ENCODE measurements around the gene HIGD1A.
"Not testable (repeated sequence)": the region's sequence is repeated elsewhere in the genome, so short reads cannot be mapped to it uniquely, and the experiment has no call there.

Gene HIGD1A

DNA sequence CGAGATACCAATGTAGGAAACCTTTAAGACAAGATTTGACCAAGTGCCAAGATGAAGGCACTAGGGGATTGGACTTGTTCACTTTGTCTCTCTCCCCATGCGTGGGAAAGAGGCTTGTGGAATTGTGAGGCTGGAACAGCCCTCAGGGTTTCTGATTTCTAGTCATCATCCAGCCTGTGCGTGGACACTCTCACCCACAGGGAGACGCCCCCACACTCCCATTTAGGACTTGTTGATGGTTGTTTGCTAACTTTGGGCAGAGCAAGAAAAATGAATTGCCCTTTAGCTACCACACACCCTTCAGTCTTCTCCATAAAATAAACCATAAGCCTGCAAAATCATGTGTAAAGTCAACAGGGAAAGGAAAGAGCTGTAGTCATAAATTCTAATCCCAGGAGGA, 23.4 kb upstream of the HIGD1A start:
- no peak for DNase-seq

DNA sequence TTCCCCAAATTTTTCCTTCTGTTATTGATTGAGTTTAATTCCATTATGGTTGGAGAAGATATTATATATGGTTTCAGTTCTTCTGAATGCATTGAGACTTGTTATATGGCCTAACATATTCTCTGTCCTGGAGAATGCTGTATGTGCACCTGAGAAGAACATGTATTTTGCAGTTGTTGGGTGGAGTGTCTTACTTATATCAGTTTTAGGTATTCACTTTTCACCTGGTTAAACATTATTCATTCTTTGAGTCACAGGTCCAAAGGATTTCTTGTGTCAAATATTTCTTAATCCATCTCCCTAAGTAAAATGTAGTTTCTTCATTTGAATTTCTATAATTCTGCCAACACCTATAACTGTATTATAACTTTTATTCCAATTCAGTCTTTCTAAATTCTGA, 22.7 kb upstream of the HIGD1A start:
- no peak for DNase-seq

DNA sequence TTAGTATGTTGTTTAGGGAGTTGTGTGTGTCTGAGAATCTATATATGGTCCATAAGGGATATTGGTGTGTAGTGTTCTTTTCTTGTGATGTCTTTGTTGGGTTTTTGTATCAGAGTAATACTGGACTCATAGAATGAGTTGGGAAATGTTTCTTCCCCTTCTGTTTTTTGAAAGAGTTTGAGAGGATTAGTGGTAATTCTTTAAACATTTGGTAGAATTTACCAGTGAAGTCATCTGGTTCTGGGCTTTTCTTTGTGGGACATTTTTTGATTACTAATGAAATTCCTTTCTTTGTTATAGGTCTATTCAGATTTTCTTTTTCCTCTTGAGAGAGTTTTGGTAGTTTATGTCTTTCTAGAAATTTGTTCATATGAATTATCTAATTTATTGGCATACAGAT, 21.9 kb upstream of the HIGD1A start:
- DNase-seq: no peak

DNA sequence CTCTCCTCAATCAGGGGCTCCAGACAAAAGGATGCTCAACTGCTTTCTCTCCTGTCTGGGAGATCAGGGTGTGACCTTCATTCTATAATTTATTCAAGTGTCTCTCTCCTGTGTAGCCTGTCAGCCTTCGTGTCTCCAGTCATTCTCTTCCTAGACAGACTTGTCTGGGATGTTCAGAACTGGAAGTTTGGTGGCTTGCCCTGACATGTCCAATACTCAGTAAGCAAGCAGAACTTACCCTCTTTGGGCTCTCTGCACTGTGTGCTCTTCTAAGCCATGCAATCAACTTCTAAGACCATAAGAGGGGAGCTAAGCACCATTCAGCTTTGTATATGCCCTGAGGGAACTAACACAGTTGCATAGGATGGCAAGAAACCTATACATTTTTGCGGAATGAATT, 19.1 kb upstream of the HIGD1A start:
- DNase-seq: no peak

DNA sequence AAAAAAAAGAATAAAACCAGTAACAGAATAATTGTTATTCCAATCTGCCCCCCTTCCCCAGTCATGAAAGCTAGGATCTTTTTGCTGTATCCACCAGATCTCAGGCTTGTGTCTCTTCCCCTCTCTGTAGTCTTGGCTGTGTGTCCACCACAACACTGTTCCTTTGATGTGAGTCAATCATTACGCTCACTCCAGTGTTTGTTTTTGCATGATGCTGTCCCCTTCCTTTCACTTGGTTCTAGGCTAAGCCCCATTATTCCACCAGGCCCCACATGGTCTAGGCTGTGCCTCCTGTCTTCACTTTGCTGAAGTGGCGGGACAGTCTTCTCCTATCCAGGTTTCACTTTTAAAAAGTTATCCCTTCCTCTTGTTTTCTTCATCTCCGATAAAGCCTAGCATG, 18.5 kb upstream of the HIGD1A start:
- DNase-seq: no peak

DNA sequence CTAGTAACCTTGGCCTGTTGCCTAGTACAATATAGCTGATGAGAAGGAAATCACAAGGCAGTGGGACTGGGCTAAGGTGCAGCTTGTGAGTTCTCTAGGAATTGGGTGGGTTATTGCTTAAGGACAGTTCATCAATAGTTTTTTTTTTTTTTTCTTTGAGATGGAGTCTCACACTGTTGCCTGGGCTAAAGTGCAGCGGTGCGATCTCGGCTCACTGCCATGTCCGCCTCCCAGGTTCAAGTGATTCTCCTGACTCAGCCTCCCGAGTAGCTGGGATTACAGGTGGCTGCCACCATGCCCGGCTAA, 16.4 kb upstream of the HIGD1A start:
- DNase-seq: no peak

DNA sequence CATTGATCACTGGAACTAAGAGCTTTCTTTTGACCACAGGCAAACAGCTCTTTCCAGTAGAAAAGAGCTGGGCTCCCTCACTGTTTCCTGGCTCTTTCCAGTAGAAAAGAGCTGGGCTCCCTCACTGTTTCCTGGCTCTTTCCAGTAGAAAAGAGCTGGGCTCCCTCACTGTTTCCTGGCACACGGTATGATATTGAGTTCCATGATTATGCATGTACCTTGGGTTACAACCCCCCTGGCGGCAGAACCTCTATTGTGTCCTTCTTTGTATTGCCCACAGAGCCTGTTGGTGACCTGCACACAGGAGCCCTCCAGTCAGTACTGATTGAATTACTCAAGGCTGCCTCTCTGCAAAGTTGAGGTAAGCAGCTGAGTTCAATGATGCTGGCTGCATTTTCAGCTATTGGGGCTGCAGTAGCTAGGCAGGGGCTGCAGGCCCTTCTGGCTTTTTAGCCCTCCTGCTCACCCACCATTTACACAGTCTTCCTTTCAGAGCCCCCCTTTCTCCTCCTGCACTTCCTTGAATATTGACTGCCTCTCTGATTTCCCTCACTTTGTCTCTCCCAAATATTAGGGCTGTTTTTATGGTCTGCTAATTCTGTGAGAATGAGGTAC, 15.2 kb upstream of the HIGD1A start:
- no peak for DNase-seq

DNA sequence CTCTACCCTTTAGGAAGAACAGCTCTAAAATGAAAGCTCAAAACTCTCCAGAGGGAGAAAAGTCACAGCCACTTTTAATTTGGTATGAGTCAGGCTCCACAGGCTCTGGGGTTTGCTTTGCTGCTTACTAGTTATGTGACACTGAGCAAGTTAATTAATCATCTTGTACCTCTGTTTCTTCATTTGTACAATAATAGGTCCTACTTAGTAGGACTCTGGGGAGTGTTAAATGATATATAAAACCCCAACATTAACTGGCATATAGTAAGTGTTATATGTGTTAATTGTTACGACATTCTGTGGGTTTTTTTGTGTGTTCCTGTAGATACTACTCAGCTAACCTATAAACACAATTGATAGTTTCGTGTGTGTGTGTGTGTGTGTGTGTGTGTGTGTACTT, 11.5 kb upstream of the HIGD1A start:
- DNase-seq: no peak

DNA sequence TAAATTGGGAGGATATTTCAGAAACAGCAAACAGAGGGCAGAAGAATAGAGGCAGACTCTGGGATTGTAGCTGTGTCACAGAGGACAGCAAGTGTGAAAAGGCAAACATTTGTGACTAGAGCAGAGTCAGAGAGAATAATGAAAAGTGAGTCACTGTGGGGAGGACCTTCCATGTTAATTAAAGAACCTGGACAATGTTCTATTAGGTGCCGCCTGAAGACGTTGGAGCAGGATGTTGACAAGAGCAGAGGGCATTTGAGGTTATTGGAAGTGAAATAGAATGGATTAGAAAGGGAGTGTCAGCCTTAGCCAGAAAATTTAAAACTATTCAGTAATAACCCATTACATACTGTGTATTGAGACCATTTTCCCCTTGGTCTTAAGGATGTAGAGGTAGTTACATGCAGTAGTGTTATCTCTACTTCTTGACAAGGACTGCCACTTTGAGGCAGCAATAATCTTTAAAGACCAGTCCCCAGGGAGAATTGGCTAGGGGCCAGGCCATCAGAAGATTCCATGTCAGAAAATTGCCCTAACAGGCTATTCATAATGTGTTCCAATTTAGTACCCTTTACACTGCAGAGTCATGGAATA, 10.7 kb upstream of the HIGD1A start:
- DNase-seq: no peak

DNA sequence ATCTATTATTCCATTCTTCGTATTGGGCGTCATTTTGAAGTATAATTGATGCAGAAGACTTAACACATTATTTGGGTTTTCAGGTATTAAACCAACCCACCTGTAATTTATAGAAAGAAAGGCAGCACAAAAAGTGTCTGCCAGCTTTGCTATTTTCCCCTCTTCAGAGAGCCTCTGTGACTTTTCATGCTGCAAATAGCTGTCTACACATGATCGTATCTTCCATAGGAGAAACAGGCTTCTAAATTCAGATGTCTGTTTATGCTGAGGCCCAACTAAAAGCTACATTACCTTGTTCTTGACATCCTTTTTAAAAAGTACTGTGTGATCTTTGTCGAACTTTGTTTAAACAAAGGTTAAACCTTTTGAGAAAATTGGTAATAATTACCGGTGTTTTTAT, 10.0 kb upstream of the HIGD1A start:
- DNase-seq: no peak

DNA sequence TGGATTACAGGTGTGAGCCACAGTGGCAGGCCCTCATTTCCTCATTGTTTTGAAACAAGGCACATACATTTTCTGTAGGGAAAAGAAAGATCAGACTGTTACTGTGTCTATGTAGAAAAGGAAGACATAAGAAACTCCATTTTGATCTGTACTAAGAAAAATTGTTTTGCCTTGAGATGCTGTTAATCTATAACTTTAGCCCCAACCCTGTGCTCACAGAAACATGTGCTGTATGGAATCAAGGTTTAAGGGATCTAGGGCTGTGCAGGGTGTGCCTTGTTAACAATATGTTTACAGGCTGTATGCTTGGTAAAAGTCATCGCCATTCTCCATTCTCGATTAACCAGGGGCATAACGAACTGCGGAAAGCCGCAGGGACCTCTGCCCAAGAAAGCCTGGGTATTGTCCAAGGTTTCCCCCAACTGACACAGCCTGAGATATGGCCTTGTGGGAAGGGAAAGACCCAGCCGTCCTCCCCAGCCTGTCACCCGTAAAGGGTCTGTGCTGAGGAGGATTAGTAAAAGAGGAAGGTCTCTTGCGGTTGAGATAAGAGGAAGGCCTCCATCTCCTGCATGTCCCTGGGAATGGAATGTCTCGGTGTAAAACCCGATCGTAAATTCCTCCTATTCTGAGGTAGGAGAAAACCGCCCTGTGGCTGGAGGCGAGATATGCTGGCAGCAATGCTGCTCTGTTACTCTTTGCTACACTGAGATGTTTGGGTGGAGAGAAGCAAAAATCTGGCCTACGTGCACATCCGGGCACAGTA, 7.0 kb upstream of the HIGD1A start:
- not testable (repeated sequence) for DNase-seq

DNA sequence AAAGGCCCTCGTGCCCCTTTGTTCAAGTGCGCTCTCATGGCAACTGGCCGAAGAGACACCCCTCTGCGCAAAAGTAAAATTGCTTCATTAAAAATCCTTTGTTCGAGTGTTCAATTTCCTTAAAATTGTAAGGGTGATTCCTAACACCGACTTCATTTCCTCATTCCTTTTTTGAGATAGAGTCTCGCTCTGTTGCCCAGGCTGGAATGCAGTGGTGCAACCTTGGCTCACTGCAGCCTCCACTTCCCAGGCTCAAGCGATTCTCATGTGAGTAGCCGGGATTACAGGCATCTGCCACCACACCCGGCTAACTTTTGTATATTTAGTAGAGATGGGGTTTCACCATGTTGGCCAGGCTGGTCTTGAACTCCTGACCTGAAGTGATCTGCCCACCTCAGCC, 6.4 kb upstream of the HIGD1A start:
- DNase-seq: not testable (repeated sequence)

DNA sequence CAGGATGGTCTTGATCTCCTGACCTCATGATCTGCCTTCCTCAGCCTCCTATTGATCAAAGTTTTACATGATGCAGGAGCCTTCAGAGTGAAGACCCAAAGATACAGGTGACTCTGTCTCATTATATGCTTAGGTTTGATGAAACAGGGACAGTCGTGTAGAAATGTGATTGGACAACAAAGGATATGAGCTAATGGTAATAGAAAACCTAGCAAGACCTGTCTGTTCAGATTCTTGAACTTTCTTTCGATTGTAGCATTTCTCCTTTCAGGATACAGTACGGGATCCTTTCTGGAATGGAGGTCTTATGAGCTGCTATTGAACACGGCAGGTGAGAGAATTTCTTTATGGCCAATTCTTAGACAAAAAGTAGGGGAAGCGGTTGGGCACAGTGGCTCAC, 4.9 kb upstream of the HIGD1A start, which contains the start of gene ACKR2:
TSS of gene ACKR2 (plus strand) at position 244 of the 400 bp plus-strand sequence. CDS start 55,058 bp downstream, outside the sequence.
- no peak for DNase-seq

DNA sequence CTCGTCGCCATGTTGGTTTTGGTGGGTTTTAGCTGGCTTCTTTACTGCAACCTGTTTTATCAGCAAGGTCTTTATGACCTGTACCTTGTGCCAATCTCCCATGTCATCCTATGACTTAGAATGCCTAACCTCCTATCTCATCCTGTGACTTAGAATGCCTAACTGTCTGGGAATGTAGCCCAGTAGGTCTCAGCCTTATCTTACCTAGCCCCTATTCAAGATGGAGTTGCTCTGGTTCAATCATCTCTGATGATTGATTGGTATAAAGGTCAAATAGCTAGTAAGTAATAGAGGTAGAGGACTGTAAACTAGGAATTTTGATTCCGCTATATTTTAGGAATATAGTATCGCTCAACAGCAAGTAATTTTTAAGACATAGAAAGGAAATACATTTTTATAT, 3.6 kb upstream of the HIGD1A start:
- no peak for DNase-seq

DNA sequence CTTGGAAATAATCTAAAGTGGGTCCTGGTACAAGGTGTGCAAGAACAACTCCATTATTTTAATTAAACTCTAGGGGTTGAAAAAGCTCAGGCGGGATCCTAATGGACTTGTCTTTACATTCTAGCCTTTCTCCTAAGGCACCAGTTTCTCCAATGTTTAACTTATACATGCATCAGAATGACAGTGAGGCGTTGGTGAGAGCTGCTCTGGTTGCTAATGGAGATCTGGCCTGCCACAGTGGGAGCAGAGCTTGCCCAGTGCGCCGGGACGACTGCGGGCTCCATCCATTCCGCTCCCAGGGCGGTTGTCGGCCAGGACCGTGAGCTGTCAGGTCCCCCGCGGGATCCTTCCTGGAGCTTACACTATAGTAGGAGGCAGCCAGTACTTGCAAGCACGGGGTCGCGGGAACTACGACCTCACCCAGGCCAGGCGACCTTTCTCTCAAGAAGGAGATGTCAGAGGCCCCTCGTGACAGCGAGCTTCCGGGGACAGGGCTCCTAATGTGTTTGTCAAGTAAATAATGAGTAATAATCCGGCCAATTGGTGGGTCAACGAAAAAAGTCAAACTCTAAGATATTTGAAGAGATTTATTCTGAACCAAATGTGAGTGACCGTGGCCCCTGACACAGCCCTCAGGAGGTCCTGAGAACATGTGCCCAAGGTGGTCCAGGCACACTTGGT, 991 bp upstream of the HIGD1A start:
- DNase-seq: no peak

DNA sequence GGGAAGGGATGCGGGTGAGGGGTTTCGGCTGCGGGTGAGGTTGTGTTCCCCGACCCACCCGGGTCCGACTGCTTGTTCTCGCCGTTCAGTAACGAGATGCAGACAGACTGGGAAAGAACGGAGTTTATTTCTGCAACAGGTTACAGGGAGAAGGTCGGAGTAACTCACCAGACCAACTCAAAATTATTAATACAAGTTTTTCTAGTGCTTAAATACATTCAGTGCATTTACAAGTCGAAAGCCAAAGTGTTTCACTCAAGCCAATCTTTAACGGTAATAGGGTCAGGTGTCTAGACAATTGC, 492 bp upstream of the HIGD1A start:
- no peak for DNase-seq

DNA sequence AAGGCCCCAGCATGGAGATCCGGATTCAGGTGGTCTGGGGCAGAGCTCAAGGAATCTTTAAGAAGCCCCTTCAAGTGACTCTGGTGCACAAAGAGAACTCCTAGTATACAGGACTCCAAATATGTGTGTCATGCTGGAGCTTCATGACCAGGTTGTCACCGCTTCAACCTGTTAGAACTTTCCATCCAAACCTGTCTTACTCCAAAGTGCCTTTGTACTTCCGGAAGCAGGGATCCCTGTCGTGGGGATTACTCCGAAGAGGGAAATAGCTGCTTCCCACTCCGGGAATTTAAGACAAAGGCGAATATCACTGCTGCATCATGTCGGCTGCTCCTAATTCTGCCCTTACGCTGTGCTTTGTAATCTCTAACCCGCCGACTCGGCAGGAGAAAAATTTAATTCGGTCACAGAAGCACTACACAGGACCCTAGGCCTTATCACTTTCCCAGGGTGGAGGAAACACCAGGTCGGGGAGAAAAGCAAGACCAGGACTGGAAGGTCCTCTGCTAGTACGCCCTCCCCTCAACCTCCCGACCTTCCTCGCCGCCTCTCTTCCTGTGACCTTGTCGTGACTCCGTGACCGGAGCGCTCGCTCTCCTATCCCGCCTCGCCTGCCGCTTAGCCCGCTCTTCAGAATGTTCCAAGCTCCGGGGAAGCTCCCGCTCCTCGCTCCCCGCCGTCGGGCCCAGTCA, 730 bp downstream of the HIGD1A start:
- peak; percentile 46 for DNase-seq

DNA sequence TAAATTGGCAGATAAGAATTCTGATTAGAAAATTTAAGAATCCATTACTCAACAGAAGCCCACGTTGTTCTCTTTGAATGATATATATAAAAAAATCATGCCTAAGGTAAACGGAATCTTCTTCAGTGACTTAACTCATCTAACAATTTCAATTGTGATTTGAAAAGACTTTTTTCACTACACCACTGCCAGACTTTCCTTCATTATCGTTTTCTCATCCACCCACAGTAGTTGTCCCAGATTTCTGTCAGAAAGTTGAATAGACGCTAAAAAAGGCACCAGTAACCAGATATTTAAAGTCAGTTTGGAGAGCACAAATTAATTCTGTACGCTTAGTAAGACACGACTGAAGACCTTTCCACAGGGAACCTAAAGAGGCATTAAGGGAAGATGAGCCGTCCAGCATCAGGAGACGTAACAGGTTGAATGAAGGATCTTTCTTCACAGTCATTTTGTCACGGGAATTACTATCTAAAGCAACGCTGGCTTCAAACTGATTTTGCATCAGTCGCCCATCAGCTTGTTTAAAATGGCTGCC, 1.3 kb downstream of the HIGD1A start:
- DNase-seq: no peak

DNA sequence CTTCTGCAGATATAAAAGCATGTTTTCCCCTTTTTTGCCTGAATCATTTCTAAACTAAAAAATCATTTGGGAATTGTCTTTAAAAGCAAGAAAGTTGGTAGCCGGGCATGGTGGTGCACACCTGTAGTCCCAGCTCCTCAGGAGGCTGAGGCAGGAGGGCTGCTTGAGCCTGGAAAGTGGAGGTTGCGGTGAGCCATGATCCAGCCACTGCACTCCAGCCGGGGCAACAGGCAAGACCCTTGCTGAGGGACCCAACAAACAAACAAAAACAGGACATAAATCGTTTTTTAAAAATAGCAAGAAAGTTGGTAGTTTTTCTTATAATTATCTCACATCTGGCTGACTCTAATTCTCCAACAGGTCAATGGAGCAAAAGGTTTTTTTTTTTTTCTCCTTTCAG, 2.5 kb downstream of the HIGD1A start:
- DNase-seq: no peak

DNA sequence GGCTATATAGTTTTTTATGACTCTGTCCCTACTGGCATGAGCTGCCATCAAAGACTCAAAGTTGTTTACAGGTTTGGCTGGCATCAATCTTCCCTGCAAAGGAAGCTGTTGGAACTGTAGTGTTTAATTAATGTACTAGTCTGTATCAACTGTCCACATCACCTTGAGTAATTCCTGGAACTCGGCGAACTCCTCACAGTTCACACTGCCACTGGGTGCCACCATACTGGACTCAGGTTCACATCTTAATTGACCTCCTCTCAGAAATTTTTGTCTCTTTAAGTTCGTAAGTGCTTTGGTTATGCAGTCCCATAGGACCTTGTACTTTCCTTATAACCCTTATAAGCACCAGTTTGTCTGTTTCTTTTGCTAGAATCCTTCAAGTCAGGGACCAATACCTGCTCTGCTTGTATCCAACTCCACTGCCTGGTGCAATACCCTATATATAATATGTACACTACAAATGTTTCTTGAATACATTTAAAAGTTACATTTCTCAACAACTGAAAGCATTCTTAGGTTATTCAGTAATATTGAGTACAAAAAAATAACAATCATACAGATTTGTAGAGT, 3.2 kb downstream of the HIGD1A start:
- no peak for DNase-seq

DNA sequence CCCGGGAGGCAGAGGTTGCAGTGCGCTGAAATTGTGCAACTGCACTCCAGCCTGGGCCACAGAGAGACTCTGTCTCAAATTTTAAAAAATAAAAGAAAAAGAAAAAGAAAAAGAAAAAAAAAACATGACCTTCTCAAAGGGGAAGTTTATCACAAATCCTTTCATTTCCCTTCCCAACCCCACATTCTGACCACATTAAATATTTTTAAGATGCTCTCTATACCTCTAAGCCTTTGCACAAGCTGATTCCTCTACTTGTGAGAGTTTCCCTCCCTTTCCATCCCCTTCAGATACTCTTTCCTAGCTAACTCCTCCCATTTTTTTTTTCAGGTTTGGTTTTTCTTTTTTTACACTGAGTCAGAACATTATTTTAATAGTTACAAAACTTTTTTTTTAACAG, 4.0 kb downstream of the HIGD1A start:
- DNase-seq: no peak

DNA sequence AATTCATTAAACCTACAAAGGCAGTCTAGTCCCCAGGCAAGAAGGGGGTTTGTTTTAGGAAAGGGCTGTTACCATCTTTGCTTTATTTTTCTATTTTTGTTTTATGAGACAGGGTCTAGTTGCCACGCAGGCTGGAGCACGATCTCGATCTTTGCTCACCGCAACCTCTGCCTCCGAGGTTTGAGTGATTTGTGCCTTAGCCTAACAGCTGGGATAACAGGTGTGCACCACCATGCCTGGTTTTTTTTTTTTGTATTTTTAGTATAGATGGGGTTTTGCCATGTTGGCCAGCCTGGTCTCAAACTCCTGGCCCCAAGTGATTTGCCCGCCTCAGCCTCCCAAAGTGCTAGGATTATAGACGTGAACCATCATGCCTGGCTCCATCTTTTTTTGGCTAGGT, 4.9 kb downstream of the HIGD1A start:
- DNase-seq: no peak

DNA sequence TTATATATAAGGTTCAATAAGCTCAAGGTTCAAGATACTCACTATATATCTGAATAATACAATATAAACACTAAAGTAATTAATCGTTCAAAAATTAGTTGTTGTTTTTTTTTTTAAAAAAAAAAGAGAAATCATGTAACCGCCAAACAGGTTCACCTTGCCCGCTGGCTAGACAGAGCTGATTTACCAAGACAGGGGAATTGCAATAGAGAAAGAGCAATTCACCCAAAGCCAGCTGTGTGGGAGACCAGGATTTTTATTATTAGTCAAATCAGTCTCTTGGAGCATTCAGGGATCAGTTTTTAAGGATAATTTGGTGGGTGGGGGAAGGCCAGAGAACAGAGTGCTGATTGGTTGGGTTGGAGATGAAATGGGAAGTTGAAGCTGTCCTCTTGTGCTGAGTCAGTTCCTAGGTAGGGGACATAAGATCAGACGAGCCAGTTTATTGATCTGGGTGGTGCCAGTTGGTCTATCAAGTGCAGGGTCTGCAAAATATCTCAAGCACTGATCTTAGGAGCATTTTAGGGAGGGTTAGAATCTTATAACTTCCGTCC, 7.9 kb downstream of the HIGD1A start:
- no peak for DNase-seq

Measured in stimulated activated naive CD4-positive, alpha-beta T cell treated with Interleukin-2 at 50 U/mL for 16 hours (primary cell).